ENCODE measurements around the gene KSR2.
"Not testable (repeated sequence)": the region's sequence is repeated elsewhere in the genome, so short reads cannot be mapped to it uniquely, and the experiment has no call there.

KSR2 gene

DNA sequence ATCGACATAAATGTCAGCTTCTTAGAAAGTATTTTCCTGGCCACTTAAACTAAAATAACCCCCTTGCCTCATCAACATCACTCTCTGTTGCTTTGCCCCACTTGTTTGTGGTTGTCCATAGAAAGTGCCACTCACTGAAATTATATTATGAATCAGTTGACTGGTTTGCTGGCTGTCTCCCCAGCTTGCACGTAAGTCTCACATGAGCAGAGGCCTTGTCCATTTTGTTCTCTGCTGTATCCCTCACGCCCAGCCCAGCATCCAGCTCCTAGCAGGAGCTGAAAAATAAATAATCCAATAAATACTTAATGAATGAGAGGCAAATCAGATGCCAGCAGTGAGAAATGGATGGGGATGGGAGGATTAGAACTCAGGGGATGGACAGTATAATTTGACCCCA lies 159.3 kb downstream of the KSR2 start:
- no peak for DNase-seq

DNA sequence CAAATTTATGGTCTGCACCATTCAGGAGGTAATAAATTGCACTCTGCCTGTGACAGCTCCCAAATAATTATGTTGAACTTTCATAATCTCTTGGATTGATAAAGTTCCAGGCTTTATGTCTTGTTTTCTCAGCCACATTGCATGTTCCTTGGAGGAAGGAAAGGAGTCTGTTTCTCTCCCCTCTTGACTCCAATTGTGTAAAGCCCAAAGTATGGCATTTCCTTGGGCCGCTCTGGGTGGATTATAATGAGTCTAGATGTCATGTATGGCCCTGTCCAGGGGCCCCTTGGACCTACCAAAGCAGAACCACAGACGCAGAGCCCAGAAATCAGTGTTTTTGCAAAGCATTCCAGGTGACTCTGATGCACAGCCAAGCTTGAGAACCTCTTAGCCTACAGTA lies 160.8 kb downstream of the KSR2 start:
- no peak for DNase-seq

DNA sequence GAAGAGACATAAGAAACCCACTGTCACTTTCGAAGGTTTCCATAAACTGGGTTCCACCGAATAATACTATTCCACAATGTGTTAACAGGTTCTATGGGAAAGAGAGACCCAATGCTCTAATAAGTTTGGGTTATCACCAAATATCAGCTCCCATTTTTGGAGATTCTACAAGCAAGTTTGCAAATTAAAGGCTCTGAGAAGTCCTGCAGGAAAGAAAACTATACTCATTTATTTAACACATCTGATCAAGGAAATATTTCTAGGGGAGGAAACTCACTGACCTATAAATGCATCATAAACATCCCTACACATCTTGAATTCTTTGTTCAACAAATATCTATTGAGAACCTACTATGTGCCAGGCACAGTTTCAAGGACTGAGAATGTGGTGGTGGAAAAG lies 161.4 kb downstream of the KSR2 start:
- DNase-seq, result no peak

DNA sequence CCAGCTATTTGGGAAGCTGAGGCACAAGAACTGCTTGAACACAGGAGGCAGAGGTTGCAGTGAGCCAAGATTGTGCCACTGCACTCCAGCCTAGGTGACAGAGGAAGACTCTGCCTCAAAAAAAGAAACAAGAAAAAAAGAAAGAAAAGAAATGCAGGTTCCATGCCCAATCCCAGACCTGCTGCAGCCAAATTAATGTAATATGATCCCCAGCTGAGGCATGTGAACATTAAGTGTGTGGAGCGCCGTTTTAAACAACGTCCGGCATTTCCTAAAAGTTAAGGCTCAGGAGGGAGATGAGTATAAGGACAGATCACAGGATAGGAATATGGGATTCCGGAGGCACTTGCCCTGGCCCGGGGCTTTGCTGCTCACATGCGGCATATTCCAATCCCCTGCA lies 162.9 kb downstream of the KSR2 start:
- DNase-seq, result no peak

DNA sequence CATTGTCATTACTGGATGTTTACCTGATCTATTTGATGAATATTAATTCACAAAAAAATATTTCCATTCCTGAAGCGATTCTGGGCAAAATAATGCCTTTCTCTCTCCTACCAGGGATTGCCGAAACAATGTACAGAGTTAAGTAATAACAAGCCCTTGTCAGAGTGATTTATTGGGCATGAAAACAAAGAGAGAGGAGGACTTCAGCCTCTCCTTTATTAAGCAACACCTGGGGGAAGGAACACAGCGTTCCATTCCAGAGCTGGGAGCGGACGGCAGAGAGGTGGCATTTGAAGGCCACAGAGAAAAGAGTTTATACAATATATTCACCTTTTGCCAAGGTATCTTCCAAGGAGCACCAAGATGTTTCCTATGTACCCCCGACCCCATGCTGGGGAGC lies 165.8 kb downstream of the KSR2 start:
- DNase-seq, result no peak

DNA sequence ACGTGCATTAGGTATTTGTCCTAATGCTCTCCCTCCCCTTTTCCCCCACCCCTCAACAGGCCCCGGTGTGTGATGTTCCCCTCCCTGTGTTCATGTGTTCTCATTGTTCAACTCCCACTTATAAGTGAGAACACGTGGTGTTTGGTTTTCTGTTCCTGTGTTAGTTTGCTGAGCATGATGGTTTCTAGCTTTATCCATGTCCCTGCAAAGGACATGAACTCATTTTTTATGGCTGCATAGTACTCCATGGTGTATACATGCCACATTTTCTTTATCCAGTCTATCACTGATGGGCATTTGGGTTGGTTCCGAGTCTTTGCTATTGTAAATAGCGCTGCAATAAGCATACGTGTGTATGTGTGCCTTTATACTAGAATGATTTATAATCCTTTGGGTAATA lies 168.1 kb downstream of the KSR2 start:
- DNase-seq, result not testable (repeated sequence)

DNA sequence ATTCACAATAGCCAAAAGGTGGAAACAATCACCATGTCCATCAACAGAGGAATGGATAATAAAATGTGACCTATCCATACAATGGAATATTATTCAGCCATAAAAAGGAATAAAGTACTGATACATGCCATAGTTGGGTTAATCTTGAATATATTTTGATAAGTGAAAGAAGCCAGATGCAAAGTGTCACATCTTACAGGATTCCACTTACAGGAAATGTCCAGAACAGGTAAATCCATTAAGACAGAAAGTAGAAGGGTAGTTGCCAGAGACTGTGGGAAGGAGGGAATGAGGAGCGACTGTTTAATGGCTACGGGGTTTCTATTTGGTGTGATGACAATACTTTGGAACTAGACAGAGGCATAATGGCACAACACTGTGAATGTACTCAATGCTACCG lies 171.6 kb downstream of the KSR2 start:
- no peak for DNase-seq

DNA sequence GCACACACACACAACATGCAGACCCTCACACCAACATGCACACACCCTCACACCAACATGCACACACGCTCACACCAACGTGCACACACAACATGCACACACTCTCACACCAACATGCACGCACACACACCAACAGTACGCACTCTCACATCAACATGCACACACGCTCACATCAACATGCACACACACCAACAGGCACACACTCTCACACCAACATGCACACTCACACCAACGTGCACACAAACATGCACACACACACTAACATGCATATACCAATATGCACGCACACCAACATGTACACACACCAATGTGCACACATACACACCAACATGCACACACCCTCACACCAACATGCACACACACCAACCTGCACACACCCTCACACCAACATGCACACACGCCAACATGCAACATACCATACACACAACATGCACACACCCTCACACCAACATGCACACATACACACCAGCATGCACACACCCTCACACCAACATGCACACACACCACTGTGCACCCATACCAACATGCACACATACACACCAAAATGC lies 175.8 kb downstream of the KSR2 start:
- DNase-seq, result no peak

DNA sequence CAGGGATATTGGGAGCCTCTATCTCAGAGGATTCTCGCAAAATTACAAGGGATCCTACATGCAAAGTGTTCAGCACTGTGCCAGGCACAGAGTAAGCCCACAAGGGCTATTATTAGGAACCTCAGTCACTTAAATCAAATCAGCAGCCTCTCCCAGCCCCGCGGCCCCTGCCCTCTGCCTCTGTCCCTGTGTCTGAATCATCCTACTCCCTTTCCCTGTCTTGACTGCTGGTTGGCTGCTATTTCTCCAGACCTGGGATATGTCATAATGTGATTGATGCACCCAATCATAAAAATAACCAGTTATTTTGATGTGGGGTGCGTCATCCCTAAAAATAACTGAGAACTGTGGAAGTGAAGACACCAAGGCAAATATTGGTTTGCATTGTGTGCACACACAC lies 176.3 kb downstream of the KSR2 start:
- DNase-seq, result no peak

DNA sequence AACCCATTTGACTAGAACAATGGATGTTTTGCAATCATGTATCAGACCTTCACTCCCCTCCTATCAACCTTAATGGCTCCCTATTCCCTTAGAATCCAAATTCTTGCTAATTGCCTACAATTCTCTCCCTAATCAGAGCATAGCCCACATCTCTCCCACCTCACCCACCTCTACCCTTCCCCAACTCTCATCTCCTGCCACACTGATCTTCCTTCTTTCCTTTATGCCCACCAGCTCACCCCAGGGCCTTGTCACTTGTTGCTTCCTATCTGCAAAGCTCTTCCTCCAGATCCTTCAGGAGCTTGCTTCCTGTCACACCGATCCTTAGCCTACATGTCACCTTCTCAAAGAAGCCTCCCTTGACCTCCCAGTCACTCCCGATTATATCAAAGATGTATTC lies 177.8 kb downstream of the KSR2 start:
- DNase-seq, result no peak

DNA sequence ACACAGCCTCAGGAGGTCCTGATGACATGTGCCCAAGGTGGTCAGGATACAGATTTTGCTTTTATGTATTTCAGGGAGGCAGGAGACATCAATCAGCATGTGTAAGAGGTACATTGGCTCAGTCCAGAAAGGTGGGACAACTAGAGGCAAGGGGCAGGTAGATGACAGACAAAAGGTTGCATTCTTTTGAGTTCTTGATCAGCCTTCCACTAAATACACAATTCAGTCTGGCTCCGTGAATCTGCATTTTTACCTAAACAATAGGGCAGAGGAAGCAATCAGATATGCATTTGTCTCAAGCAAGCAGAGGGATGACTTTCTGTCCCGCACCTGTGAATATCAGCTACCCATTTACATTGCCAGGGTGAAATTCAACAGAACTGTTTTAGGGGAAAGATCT lies 178.6 kb downstream of the KSR2 start:
- no peak for DNase-seq

DNA sequence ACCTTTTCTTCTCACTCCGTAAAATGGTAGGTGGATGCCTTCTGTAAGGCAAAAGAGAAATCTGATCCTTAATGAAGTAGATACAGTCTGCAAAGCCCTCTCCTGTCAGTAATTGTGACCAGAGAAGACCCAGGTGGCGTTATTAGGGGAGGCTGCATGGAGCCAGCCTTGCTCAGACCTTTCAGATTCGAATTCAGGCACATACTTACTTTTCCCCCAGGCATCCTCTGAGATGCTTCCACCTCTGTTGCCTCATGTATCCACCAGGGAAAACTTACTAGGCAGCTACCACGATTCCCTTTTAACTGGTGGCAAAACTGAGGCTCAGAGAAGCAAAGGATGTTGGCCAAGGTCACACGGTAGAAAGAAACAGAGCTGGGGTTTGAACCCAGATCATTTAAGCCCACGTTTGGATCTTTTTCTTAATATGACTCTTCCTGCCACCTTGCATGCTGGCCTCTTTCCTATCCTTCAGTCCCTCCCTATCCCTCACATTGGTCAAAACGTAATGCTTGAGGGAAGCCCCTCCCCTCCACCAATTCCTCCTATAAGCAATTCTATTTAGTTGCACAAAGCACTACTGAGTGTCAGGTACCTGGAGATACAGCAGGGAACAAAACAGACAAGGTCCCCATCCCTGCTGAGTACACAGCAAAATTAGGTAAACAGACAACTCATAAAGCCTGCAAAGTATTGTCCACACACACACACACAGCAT lies 179.4 kb downstream of the KSR2 start:
- no peak for DNase-seq

DNA sequence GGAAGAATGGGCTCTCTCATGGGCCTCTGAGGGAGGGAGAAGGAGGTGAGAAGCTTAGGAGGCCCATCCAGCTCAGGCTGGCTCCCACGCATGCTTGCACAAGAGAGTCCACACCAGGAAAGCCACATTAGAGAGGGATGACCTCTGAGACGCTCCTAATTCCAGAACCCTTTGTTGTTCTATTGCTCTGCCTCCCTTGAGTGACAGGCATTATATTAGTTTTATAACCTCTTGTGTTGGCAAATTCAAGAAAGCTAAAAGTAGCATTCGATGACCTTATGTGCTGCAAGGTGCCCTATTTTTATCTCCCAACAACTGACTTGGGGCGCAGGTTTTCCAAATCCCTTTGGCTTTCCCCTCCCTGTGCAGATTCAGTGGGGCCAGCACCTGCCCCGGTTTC lies 190.1 kb downstream of the KSR2 start:
- DNase-seq, result no peak

DNA sequence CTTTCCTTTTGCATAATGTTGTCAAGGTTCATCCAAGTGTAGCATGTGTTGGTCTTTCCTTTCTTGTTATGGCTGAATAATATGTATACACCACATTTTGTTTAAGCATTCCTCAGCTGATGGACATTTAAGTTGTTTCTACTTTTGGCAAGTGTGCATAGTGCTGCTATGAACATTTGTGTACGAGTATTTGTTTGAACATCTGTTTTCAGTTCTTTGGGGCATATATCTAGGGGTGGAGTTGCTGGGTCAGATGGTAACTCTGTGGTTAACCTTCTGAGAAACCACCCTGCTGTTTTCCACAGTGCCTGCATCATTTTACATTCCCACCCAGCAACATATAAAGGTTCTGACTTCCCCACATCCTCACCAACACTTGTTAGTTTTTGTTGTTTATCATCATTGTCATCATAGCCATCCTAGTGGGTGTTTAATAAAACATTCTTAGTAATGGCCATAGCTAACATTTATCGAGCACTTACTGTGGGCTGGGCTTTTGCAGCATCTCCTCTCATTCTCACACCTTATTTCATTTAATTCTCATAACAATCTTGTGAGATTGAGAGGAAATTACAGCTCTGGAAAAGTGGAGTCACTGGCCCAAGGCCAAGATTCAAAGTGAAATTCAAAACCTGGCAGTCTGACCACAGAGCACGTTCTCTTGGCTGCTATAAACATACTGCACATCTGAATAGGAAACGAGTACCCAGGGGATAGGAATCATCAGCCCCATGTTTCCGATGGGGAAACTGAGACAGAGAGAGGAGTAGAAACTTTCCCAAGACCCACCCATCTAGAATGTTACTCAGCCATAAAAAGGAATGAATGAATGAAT lies 193.6 kb downstream of the KSR2 start:
- peak; percentile 0 to 3 for DNase-seq

DNA sequence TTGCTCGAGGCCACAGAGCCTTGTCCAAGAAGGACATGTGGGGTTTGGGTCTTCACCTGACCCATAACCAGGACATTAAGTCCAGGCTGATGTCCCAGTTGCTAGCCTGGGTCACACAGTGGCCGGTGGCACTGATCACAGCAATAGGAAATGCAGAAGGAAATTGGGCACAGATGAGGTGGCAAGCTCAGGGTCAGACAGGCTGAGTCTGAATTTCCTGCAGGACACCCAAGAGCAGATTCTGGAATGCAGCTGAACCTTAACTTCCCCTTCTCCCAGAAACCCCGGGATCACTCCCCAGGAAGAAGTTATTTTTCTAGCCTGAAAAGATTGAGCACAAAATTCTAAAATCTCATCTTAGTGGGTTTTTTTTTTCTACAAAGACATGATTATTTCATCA lies 199.9 kb downstream of the KSR2 start:
- DNase-seq, result no peak

DNA sequence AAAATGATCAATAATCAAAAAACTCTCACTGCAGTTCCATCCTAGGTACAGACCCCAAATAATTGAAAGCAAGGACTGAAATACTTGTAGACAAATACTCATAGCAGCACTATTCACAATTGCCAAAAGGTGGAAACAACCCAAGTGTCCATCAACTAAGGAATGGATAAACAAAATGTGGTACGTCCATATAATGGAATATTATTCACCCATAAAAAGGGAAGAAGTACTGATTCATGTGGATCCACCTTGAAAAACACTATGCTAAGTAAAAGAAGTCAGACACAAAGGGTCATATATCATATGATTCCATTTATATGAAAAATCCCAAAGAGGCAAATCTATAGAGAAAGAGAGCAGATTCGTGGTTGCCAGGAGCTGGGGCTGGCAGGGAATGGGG lies 202.8 kb downstream of the KSR2 start:
- no peak for DNase-seq

DNA sequence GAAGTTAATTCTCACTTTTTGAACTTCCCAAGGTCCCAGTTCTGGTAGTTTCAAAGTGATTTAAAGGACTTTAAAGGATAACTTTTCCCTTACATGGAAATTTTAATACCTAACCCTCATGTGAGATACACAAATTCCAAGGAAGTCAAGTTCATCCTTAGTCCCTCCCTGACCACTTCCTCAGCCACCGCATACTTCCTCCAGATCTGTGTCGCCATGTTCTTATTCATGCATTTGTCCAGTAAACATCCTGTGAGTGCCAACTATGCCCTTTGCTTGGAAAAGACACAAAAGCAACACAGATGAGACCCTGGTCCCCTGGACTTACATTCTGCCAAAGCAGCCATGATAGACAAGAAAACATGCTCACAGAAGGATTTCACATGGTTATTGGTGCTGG lies 206.6 kb downstream of the KSR2 start:
- DNase-seq, result no peak

DNA sequence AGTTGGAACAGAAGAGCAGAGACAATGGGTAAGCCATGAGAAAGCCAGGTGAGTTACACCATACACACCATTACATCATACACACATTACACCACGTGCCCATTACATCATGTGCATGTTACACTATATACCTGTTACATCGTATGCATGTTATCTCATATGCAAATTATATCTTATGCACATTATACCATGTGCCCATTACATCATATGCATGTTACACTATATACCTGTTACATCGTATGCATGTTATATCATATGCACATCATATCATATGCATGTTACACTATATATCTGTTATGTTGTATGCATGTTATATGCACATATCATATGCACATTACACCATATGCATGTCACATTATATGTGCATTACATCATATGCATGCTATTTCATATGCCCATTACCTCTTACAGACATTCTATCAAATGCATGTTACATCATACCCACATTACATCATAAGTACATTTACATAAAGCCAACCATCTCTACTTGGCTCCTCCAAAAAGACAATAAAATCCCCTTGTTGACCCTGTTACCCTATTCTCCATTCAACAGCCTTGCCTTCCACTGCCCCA lies 207.2 kb downstream of the KSR2 start:
- no peak for DNase-seq

DNA sequence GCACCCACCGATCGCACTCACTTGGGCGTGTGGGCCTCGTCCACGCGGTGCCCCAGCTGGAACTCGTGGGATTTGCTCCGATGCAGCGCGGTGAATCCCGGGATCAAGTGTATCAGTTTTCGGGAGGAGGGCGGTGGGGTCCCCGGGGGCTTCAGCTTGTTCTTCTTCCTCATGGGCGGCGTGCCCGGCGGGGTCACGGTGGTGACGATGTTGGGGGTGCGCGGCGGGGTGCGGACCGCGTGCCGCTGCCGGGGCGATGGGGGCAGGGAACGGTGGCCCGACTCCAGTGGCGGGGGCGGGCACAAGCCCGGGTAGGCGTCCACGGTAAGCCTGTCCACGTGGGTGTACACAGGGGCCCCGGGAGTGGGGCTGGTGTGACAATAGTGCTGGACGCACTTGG lies 207.8 kb downstream of the KSR2 start:
- no peak for DNase-seq

DNA sequence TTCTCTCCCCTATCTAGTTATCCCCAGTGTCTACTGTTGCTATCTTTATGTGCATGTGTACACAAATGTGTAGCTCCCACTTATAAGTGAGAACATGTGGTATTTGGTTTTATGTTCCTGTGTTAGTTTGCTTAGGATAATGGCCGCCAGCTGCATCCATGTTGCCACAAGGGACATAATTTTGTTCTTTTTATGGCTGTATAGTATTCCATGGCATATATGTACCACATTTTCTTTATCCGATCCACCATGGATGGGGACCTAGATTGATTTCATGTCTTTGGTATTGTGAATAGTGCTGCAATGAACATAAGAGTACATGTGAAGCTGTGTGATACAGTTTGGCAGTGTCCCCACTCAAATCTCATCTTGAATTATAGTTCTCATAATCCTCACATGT lies 218.1 kb downstream of the KSR2 start:
- DNase-seq, result no peak

DNA sequence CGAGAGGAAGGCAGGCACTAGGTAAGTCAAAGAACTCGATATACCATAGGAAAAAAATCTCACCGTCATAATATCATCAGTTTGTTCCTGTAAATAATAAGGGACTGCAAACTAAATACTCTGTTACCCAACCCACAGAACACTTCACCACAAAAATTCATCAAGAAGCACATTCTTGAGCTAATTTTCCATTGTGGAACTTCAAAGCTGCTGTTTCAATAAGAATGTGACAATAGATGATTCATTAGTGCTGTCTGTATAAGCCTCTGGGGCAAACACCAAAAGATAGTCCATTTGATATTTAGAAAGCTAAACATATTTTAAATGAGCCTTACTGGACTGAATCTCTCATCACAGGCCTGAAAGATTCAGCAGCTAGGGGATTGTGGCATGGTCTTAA lies 219.4 kb downstream of the KSR2 start:
- no peak for DNase-seq

DNA sequence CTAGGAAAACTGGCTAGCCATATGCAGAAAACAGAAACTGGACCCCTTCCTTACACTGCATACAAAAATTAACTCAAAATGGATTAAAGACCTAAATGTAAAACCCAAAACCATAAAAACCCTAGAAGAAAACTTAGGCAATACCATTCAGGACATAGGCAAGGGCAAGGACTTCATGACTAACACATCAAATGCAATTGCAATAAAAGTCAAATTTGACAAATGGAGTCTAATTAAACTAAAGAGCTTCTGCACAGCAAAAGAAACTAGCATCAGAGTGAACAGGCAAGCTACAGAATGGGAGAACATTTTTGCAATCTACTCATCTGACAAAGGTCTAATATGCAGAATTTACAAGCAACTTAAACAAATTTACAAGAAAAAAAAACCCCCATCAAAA lies 222.4 kb downstream of the KSR2 start:
- not testable (repeated sequence) for DNase-seq

DNA sequence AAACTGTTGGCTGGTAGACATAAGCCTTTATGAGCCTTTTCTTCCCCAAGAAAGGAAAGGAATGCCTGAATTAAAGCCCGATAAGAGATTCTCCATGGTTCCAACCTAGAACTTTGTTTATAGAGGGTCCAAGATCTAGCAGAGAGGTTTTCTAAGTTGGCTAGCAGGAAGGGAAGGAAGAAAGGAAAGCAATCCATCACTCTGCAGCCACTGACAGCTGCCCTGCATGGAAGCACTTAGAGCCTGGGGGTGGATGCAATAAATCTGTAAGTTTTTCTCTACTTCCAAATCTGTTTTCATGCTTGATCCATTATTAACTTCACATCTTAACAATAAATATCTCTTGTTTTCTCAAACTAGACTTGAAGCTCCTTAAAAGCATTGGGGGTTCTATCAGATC lies 224.4 kb downstream of the KSR2 start:
- DNase-seq, result no peak

DNA sequence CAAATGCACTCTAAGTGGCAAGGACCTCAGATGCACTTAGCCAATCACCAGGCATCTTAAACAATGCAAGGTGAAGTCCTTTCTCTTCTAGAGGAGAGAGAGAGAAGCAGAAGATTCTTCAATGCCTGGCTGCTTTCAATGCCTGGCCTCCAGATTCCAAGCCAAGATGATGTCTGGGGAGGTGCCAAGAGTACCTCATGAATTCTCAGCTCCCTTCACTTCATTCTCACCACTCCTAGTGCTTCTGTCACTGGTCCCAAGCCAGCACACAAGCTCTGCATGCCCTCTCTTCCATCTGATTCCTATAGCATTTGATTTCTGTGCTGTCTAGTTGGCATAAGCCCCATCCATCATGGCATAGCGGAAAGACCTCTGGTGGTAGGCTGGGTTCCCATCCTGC lies 225.0 kb downstream of the KSR2 start:
- DNase-seq, result no peak

All from activated CD4-positive, alpha-beta T cell treated with anti-CD3 and anti-CD28 coated beads, Interleukin-2, amount 50 U/mL, for 48 hours (primary cell).